Activated CD4-positive, alpha-beta T cell treated with anti-CD3 and anti-CD28 coated beads for 48 hours (primary cell): Measurements from ENCODE around the gene FOXI1.
A peak's percentile ranks its signal among the peaks of the same experiment; 100 is the strongest.

ENCODE experiments used
- DNase-seq: peaks from one replicate; pipeline ENCODE4 v3.0.0-alpha.2; 2020

FOXI1 gene

DNA sequence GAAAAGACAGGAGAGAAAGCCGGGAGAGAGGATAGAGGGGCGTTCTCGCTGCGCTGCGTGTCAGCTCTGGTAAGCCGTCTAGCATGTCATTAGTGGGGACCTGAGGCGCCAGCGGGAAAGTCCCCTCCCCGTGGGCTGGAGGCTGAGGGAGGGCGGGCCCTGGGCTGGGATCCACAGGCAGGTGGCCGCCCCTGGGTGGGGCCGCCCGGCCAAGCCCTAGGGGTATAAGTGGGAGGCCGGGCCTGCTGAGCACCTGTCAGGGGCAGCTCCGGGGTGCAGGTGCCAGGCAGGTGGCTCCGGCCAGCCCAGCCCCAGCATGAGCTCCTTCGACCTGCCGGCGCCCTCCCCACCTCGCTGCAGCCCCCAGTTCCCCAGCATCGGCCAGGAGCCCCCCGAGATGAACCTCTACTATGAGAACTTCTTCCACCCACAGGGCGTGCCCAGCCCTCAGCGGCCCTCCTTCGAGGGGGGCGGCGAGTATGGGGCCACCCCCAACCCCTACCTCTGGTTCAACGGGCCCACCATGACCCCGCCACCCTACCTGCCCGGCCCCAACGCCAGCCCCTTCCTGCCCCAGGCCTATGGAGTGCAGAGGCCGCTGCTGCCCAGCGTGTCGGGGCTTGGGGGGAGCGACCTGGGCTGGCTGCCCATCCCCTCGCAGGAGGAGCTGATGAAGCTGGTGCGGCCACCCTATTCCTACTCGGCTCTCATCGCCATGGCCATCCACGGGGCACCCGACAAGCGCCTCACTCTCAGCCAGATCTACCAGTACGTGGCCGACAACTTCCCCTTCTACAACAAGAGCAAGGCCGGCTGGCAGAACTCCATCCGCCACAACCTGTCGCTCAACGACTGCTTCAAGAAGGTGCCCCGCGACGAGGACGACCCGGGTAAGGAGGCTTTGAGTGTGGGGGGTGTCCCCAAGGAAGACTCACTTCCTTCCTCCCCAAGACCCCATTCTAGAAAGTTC is at the start of gene FOXI1:
Gene FOXI1, plus strand, starts transcription at position 256 of the 970 bp plus-strand sequence. Its CDS starts 61 bp downstream, at position 317.
- DNase-seq: no peak

DNA sequence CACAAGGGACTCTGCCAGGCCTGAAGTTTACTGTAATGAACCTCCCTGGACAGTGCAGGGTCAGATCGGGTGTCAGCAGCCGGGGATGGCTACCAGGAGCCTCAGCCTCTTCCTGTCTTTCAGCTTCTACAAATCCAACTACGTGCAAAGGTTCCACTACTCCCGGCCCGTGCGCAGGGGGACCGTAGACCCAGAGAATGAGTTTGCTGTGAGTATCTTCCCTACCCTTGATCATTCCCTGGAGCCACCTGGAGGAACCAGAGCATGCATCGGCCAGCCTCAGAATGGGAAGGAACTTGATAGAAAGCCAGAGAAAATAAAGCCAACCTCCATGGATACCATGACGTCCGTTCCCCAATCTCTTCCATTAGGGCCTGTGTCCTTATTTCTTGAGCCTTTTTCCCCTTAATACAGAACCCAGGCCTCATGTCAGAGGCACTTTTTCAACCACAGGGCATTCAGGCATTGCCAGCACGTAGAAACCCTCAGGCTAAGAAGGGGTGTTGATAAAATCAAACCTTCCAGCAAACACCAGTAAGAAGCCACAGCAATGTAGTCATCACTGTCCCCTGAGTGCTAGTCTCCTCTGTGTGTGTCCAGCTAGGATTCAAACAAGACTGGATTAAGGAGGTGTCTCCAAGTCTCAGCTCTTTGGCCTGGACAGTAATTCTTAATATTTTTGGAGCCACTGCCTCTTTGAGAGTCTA is 49.0 kb upstream of the FOXI1 start:
- DNase-seq: no peak

DNA sequence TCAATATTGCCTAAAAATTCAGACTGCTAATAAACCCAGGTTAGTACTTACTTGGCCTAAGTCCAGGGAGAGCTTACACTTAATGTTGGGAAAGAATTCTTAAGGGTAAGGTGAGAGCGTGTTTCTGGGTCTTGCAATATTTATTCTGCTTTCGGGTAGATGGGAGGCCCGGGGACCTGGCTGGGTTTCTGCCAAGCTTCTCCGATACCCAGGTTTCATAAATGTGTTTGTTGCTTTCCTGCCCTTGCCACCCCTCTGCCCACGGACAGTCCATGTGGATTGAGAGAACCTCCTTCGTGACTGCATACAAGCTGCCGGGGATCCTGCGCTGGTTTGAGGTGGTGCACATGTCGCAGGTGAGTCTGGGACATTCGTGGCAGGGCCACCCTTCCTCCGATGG is 48.4 kb upstream of the FOXI1 start:
- no peak for DNase-seq

DNA sequence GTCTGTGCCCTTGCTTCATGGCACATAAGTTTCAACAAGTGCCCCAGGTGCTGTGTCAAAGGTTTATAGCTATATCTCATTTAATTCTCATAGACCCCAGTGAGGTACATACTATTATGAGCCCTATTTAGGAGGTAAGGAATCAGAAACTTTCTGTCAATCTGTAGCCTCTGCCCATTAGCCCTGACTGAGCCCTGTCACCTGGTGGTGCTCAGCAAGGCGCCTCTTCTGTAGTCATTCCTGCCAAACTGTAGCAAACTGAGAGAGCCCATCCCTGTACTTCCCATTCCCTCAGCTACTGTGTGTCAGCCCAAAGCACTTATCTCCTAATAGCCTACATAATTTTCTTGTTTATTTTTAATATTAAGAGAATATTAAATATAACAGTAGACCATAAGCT is 46.5 kb upstream of the FOXI1 start:
- no peak for DNase-seq

DNA sequence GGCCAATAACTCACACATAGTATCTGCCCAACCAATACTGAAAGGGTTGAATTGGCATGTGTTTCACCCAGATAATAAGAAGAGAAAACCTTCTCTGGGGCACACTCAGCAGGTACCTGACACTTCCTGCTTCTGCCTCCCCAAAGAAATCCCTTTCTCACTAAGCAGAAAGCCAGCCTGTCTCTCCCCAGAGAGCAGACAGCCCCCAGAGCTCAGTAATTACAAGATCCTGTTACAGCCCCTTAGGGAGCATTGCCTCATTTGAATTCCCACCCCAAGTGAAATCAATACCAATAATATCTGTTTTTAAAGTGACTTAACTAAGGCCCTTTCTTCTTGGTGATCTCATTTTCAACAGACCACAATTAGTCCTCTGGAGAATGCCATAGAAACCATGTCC is 38.5 kb upstream of the FOXI1 start:
- DNase-seq: no peak

DNA sequence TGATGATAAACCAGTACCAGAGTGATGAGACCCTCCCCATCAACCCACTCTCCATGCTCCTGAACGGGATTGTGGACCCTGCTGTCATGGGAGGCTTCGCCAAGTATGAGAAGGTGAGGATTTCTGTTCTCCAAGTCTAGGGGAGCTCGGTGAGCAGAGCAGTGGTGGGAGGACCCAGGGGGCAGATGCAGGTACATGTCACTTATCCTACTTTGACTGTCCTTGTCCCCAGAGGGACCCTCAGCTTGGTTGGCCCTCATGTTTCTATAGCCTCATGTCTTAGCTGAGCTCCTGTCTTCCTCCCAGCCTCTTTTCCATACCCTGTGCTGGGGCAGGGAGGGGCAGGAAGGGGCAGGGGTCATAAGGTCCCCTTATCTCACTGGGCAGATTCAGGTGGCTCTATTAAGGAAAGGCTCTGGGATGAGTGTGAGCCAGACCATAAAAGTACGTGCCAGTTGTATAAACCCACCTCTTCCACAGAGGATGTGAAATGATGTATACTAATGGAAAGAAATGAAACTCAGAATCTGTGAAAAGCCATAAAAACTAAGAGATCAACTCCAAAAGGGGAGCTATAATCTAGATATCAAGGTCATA is 38.0 kb upstream of the FOXI1 start:
- DNase-seq: no peak

DNA sequence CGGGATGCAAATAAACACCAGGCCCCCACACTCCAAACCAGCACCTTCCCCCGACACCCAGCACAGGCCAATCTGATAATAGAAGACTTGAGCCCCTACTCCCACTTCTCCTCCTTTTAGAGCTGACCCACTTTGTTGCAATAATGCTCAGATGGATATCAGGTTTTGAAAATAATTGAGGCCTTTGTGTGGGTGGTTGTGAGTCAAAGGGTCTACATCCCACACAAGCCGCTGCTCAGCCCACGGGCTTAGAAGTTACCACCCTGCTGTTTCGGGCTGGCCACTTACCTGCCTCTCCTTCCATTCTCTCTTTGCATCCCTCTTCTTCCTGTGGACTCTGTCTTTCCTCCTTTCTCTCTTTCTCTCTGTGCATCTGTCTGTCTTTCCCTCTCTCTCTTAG is 36.2 kb upstream of the FOXI1 start:
- DNase-seq: no peak

DNA sequence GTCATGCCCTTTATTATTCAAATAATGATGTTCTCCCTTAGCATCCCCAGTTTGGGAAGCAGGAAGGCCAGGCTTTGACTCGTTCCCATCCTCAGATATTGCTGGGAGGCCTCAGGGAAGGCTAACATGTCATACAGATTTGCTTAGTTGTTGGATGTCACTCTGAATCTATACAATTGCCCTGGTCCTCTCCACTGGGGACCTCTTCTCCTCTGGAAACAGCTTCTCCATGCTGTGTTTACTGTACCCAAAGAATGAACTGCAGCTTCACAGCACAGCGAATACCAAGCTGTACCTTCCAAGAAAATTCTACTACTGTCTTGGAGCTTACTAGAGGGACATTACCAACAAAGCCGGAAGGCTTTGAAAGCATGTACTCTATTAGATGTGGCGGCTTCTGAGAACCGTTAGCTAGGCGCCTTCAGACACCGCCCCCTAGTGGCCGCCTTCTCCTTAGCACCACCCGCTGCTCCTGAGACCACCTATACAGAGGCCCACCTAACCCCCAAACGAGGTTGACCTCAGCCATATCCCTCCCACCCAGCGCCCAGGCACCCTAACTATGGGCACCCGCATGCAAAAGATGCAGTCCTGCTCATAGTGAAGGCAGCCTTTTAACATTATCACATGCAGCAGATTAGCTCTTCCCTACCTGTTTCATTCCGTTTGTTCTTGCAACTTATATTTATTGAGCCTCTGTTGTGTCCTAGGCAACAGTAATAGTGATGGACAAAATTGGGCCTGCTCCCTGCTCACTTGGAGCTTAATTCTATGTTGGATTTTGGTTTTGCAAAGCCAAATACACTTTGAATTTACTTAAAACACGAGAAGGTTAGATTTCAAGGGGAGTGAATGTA is 34.9 kb upstream of the FOXI1 start:
- peak; percentile 33 for DNase-seq

DNA sequence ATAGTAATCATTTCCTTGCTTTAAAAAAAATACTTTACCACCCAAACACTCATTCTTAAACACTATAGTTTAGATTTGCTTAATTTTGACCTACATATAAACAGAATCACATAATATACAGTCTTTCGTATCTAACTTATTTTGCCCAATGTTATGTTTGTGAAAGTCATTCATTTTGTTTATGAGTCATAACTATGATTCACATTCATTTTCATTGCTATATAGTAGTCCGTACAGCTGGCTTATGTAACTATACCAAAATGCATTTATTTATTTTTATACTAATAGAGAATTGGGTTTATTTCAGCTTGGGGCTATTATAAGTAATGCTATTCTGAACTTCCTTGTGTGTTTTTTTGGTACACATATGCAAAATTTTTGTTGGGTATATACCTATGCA is 33.9 kb upstream of the FOXI1 start:
- DNase-seq: no peak

DNA sequence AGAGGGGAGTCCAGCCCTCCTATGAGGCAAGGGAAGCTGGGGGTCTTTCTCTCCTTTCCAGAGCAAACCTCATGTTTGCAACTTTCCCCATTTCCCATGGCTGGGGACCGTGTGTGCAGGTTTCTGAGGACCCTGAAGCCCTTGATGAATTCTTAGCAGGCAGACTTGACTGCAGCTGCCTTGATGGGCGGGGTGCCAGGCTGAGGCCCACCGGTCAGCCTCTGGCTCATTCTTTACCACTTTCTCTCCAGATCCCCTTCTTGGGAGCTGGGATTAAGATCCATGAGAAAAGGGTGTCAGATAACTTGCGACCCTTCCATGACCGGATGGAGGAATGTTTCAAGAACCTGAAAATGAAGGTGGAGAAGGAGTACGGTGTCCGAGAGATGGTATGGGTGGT is 30.0 kb upstream of the FOXI1 start:
- no peak for DNase-seq

DNA sequence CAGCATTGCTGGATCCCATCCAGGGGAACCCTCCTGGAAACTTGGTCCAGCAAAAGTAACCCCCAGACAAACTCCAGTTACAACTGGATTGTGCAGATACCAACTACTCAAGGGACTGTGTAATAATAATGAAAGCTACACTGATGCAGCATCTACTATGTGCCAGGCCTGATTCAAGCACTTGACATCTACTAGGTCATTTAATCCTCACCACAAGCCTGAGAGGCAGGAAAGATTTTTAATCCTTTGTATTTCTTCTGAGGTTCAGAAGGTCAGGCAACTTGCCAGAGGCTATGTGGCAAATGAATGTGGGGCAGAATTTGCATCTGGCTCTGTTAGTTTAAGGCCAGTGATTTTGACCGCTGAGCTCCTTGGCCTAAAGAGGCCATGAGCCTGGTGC is 29.5 kb upstream of the FOXI1 start:
- DNase-seq: no peak

DNA sequence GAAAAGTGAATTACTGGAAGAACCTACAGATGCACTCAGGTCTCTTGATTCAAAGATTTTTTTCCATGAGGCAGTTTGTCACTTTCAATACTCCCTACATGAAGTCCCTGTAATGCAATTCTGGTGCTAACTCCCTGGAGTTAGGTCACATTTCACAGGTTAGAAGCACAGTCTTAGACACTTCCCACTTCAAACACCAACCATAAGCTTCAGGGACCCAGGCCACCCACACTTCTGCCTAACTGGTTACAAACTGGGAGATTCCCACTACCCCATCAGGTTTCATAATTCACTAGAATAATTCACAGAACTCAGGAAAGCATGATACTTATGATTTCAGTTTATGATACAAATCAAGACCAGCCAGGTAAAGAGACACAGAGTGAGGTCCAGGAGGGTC is 29.0 kb upstream of the FOXI1 start:
- DNase-seq: no peak

DNA sequence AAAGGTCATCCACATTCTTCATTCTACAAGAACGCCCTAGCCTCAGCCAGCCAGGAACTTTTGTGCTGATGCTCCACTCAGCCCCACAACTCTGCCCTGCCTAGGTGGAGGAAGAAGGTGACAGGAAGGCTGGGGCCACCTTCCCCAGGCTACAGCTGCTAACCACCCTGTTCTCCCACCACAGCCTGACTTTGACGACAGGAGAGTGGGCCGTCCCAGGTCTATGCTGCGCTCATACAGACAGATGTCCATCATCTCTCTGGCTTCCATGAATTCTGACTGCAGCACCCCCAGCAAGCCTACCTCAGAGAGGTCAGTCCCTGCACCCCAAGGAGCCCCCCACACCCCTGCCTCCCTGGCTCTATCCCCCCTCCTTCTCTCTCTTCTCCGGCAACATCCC is 28.2 kb upstream of the FOXI1 start:
- no peak for DNase-seq

DNA sequence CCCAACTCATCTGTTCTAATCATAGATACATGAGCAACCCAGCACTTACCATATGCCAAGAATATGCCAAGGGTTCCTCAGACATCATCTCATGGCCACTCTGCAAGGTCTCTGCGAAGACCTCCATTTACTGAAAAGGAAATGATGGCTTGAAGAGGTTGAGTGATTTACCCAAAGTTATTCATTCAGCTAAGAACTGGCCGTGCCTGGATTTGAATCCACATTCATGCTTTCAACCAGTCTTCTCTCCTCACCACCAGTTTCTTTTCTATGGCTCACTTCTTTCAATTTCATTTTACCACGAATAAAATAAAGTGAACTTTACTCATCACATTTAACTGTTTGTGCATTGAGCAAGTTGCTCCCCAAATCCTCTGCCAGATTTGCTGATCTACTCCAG is 27.2 kb upstream of the FOXI1 start:
- DNase-seq: no peak

DNA sequence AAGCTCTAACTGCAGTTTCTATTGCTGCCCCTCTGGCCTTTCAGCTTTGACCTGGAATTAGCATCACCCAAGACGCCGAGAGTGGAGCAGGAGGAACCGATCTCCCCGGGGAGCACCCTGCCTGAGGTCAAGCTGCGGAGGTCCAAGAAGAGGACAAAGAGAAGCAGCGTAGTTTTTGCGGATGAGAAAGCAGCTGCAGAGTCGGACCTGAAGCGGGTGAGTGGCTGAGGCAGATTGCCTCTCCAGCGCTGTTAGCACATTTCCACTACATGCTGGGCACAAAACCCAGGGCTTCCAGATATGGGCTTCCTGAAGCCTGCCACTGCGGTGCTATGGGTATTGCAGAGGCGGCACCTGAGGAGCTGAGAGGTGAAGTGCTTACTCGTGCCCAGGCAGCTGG is 26.8 kb upstream of the FOXI1 start:
- DNase-seq: no peak

DNA sequence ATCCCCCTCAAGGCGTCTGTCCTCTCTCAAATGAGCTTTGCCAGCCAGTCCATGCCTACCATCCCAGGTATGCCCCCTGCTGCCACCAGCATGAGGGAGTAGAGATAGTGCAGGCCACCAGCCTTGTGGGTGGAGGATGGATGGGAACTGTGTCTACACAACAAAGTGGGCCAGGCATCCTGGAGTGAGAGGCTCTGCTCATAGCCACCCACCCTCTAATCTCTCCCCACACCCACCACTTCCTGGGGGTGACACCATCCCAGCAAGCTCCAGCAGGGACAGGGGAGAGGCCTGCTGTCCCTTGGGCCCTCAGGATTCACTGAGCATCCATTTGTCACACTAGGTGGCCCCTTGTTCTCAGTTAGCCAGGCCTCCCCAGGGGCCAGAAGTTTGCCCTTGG is 25.5 kb upstream of the FOXI1 start:
- DNase-seq: no peak

DNA sequence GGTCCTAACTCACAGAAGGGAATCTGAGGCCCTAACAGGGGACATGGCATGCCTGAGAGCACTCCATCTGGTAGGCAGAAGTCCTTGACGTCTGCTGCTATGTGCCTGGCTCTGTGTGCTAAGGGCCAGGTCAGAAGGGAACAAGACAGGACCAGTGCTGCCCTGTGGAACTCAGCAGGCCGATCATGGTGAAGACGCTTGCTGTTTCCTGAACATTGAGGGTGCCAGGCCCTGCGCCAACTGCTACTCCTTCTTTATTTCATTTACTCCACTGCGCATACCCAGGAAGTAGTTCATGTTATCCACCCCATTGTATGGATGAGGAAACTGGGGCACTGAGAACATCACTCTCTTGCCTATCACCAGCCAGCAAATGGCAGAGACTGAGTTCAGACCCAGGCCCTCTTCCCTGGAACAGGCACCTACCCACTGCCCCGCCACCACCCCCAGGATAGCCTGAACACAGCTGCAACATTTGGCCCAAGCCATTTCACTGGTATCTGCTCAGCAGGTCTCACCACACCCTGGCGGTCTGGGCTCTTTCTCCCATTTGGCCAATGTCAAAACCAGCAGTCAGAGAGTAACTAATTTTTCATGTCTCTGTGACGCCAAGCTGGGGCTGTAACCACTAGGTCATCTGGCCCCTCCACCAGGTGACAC is 24.8 kb upstream of the FOXI1 start:
- DNase-seq: no peak

DNA sequence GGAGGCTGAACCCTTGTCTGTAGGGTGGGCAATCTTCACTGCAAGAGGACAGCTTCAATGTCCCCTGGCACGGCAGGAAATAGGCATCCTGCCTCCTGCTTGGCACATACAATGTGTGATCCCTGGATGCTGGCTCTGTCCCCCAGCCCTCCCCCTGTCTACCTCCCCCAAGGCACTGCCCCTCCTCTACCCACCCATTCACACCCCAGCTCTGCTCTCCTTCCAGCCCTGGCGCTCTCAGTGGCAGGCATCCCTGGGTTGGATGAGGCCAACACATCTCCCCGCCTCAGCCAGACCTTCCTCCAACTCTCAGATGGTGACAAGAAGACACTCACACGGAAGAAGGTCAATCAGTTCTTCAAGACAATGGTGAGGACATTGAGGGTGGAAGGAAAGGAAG is 24.1 kb upstream of the FOXI1 start:
- no peak for DNase-seq

DNA sequence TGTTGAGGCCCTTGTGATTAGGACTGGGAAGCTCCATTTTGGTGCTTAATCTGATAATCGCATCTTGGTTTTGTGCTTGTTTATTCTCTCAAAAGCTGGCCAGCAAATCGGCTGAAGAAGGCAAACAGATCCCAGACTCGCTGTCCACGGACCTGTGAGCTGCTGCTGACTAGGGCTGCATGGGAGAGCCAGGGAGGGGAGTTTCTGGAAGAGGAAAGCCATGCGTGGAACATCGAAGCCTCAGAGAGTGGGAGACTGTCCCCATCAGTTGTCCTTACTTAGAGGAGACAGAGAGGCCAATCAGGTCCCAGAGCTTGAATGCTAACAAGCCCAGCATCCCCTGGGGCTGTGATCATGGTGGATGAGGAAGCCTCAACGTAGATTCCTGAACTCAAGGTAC is 23.0 kb upstream of the FOXI1 start:
- no peak for DNase-seq

DNA sequence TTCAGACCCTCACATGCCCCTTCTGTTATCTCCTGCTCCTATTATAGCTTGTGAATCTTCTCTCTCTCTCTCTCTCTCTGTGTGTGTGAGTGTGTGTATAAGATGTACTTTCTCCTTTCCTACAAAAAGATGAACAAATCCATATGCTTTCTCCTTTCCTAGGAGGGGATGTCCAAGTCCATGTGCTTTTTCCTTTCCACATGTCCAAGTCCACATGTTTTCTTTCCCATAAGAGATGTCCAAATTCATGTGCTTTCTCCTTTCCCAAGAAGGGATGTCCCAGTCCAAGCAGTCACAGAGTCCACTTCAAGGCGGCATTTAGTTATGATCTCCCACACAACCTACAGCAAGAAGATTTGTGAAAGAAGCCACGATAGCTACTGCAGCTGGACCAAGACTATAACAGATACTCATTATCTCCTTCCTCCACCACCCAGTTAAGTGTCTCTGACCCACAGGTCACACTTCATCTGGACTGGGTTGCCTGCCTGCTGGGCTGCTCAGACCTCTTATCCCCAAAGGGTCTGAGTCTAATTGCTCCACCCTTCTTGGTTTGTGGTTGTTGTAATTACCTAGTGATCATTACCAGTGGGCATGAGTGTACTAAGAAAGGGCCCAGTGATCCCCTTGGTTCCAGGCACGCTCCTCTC is 18.4 kb upstream of the FOXI1 start:
- DNase-seq: no peak

DNA sequence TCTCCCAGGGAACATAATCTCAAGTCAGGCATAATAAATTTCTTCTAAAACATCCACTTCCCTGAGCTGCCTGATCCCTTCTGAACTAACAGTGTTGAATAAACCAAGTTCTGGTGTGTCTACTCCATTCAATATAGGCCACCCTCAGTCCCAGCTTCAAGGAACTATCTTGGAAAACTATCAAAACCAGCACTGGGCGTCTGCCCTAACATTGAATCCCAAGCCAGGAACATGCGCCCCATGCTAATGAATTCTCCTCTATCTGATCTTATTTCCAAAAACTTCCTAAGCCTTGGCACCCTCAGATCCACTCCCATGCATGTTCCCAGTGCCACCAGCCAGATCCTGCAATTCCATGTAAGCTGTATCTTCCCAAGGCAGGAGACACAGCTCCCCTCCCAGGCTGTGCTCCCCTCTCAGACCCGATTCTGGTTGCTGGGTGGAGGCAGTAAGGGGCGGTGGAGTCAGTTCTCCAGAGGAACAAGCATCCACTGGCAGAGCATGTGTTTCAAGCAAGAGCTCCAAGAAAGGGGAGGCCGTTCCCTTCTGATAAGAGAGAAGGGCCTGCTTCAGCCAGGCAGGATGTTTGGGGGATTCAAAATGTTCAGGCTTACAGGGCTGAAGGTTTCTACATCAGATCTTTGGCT is 13.1 kb upstream of the FOXI1 start:
- DNase-seq: no peak
